Neural crest cell (in vitro differentiated cells): ENCODE results near the gene RUNX1. TPM values are rescaled to one million over a fixed set of nuclear protein-coding genes. Genes with fewer than 3 reads are reported as not detected.

Experiments used
- DNase-seq: peaks from one replicate; pipeline ENCODE4 v3.0.0; 2021; ENCODE audit warnings: low read depth, mixed read lengths, low spot score
- H3K27ac Mint-ChIP-seq: one replicate; pipeline ENCODE4 v1.8.0; 2021; ENCODE audit warnings: mild to moderate bottlenecking, mixed read lengths; ENCODE audit not compliant: unreplicated experiment
- H3K27me3 Mint-ChIP-seq: 2 replicates; pipeline ENCODE4 v1.8.0; 2021; ENCODE audit warnings: low read depth, mild to moderate bottlenecking, mixed read lengths
- H3K36me3 Mint-ChIP-seq: 2 replicates; pipeline ENCODE4 v1.8.0; 2021; ENCODE audit warnings: low read depth, mild to moderate bottlenecking, mixed read lengths
- H3K4me1 Mint-ChIP-seq: 2 replicates; pipeline ENCODE4 v1.8.0; 2021; ENCODE audit warnings: mixed read lengths
- H3K4me3 Mint-ChIP-seq: one replicate; pipeline ENCODE4 v1.8.0; 2021; ENCODE audit warnings: mild to moderate bottlenecking, mixed read lengths
- H3K9me3 Mint-ChIP-seq: 2 replicates; pipeline ENCODE4 v1.8.0; 2021; ENCODE audit warnings: mixed read lengths
- total RNA-seq: library from RNA; stranded (reverse); gene quantifications from 2 replicates; pipeline ENCODE4 v1.2.1, GENCODE V29; 2021
- TF ChIP-seq, protein P1 (sequence below): fragments of 200-600 bp; sonication (generic); conservative IDR thresholded peaks from 2 replicates; pipeline ENCODE4 v1.5.0; 2021; ENCODE audit warnings: antibody characterized with exemption, mild to moderate bottlenecking

The RUNX1 gene
- total RNA-seq, 1 donor from 2014 or later = 0.63 TPM

DNA sequence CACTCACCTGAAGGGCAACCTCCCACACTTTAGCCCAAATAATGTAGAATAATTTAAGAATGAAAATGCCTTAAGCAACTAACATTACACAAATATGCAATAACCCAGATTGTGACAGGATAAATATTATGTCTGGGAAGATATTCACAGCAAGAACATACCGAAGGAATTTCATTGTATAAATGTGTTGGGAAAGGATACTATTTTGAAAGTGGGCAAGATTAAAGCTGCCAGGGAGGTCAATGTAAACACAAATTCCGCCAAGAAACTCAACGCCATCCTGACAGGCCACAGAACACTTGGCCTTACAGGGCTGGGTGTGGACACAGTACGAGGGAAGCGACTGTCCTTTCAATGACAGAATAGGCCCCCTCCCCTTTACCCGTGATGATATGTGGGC lies 173.3 kb downstream of the RUNX1 start:
- H3K9me3 Mint-ChIP-seq = no peaks in the 10 kb centered on the region
- TF ChIP-seq, protein P1, sequence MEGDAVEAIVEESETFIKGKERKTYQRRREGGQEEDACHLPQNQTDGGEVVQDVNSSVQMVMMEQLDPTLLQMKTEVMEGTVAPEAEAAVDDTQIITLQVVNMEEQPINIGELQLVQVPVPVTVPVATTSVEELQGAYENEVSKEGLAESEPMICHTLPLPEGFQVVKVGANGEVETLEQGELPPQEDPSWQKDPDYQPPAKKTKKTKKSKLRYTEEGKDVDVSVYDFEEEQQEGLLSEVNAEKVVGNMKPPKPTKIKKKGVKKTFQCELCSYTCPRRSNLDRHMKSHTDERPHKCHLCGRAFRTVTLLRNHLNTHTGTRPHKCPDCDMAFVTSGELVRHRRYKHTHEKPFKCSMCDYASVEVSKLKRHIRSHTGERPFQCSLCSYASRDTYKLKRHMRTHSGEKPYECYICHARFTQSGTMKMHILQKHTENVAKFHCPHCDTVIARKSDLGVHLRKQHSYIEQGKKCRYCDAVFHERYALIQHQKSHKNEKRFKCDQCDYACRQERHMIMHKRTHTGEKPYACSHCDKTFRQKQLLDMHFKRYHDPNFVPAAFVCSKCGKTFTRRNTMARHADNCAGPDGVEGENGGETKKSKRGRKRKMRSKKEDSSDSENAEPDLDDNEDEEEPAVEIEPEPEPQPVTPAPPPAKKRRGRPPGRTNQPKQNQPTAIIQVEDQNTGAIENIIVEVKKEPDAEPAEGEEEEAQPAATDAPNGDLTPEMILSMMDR = no peak
- H3K27ac Mint-ChIP-seq = no peak overlapping the region
- no peak overlapping the region for H3K4me3 Mint-ChIP-seq
- H3K36me3 Mint-ChIP-seq = no peaks in the 10 kb centered on the region
- no peaks in the 10 kb centered on the region for H3K4me1 Mint-ChIP-seq
- H3K27me3 Mint-ChIP-seq = peaks cover 14% of the 10 kb centered on the region
- no peak for DNase-seq

DNA sequence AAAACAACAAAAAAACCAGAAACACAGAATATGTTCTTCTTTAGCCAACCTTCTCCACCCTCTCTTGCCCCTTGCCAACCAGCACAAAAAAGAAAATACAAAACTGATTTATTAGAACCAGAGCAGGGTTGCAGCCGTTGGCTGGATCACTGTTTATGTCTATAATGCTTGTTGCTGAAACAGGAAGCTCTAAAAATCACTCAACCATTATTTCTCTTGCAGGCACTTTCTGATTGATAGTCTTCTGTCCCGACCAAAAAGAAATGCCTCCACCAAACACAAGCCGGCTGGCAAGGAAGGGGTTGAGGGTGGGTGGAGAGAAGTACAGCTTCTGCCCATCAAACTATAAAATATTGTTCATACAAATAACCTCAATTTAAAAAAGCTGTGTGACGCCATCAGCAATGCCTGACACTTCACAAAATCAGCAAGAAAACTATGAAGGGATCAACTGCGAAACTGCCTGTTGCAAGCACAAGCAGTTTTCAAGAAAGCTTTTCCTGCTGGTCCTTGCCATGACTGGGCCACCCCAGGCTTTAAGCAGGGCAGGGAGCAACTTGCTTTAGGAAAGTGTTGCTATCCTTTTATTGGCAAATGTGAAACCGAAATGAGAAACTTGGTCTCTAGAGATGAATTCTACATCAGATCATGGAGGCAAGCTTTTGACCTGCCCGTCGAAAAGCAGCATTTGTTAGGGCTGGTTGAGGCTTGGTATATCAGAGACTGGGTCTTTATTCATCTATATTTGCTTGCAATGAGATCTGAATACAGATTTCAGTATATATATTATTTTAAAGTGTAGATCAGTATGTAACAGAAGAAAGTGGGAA lies 174.2 kb downstream of the RUNX1 start:
- Mint-ChIP-seq H3K27ac (no peak overlapping the region), H3K27me3 (peaks cover 11% of the 10 kb centered on the region), H3K4me1 (no peaks in the 10 kb centered on the region), H3K4me3 (no peak overlapping the region), H3K9me3 (no peaks in the 10 kb centered on the region), H3K36me3 (no peaks in the 10 kb centered on the region)
- no peak for DNase-seq
- TF ChIP-seq, protein P1 = no peak

DNA sequence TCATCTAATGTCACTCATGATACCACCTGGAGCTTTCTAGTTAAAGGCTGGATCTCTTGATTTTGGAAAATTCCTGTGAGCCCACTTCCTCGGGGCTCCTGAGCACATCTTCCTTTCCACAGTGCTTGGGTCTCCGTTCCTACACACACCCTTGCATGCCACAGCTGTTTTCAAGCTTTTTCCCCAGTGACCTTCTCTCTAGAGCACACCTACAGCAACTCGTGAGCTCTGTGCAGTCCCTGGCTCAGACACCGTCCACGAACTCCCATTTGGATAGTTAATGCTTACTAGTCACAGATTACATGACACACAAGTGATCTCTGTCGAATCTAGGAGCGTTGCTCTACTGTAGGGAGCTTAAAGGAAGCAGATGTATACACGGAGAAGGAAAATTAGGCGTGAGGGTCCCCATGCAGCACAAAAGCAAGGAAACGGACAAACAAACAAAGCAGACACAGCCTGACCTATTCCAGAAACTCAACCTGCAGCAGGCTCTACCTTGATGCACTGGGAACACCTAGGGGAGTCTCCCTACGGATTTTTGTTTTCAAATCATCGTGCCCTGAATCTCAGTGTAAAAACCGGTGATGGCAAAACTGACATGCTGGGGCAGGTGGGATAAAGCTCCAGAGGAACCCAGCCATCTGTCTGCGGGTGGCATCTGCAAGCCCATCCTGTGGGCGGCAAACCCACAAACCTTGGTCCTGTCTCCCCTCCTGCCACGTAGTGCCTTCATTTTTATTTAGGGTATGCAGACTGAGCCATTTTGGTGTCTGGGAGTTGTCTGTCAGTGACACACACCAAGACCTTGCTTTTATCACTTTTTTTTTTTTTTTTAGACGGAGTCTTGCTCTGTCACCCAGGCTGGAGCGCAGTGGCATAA lies 177.8 kb downstream of the RUNX1 start:
- Mint-ChIP-seq H3K9me3 (no peaks in the 10 kb centered on the region), H3K4me1 (peaks cover 4% of the 10 kb centered on the region), H3K27me3 (peaks cover 34% of the 10 kb centered on the region), H3K36me3 (no peaks in the 10 kb centered on the region), H3K4me3 (no peak overlapping the region), H3K27ac (peak overlapping the region; percentile 48)
- DNase-seq = no peak
- TF ChIP-seq, protein P1 = no peak

DNA sequence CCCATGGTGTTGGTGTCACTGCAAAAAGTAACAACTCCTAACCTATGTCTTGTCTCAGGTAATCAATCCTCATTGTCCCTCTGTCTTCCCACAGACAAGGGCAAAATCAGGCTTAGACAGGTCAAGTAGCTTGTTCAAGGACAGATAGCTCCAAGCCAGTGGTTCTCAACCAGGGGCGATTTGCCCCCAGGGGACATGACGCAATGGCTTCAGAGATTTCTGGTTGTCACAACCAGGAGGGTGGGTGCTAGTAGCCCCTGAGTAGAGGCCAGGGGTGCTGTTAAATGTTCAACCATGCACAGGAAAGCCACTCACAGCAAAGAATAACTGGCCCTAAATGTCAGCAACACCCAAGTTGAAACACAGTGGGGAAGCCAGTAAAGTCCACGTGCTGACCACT lies 178.9 kb downstream of the RUNX1 start:
- no peak for DNase-seq
- H3K9me3 Mint-ChIP-seq = no peaks in the 10 kb centered on the region
- TF ChIP-seq, protein P1 = no peak
- H3K36me3 Mint-ChIP-seq = no peaks in the 10 kb centered on the region
- no peak overlapping the region for H3K4me3 Mint-ChIP-seq
- H3K27me3 Mint-ChIP-seq = peaks cover 42% of the 10 kb centered on the region
- H3K4me1 Mint-ChIP-seq = peaks cover 15% of the 10 kb centered on the region
- H3K27ac Mint-ChIP-seq = no peak overlapping the region

DNA sequence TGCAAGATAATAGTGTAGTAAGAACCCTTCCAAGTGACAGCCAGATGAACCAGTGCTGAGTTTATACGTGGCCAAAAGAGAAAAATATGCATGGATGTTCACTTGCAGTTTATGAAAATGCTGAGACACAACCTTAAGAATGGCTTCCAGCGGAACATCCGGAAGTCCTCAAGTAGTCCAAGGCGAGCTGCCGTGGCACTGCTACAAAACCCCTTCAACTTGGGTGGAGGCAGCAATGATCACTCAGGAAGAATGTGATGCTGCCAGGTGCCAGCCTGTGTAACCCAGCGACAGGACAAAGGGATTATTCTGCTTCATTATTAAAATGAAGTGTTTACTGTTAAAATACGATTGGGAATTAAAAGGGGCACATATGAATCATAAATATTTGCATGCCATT lies 179.6 kb downstream of the RUNX1 start:
- no peaks in the 10 kb centered on the region for H3K9me3 Mint-ChIP-seq
- H3K4me3 Mint-ChIP-seq = no peak overlapping the region
- H3K4me1 Mint-ChIP-seq = peaks cover 22% of the 10 kb centered on the region
- DNase-seq = no peak
- peaks cover 48% of the 10 kb centered on the region for H3K27me3 Mint-ChIP-seq
- H3K36me3 Mint-ChIP-seq = no peaks in the 10 kb centered on the region
- TF ChIP-seq, protein P1 = no peak
- H3K27ac Mint-ChIP-seq = no peak overlapping the region
